SU-DHL-6 (cell line): Measurements from ENCODE around the gene HJV.

Experiments
- CTCF ChIP-seq: fragments of 200-600 bp; sonication (generic); IDR thresholded peaks from one replicate; pipeline ENCODE4 v1.5.1; 2017; ENCODE audit warnings: antibody characterized with exemption, mild to moderate bottlenecking, low read length, moderate library complexity; ENCODE audit not compliant: insufficient read depth, poor library complexity, severe bottlenecking
- EZH2phosphoT487 ChIP-seq: fragments of 200-600 bp; sonication (generic), shearing (Covaris generic); conservative IDR thresholded peaks from 2 replicates; pipeline ENCODE4 v1.6.1; 2018; ENCODE audit warnings: mild to moderate bottlenecking, antibody characterized with exemption, low read length, moderate library complexity, mixed read lengths

GRCh38 chr1:146016891-146017290, 4.6 kb downstream of the HJV start:
- TF ChIP-seq CTCF (no peak), EZH2phosphoT487 (no peak)
